ENCODE measurements around the gene NR6A1. TPM values are rescaled to one million over a fixed set of nuclear protein-coding genes. Genes with fewer than 3 reads are reported as not detected.

The NR6A1 gene
- total RNA-seq, 1 donor from 2014 or later: 0.53 TPM

GRCh38 chr9:124467410-124468060 lies 303.6 kb downstream of the NR6A1 start:
- TF ChIP-seq CTCF (IDR thresholded peaks at IDR 0.05): no peak
- no peaks in the 10 kb centered on the region for H3K27me3 ChIP-seq

More at GRCh38 chr9:124467410-124468060, 303.6 kb downstream of the NR6A1 start:
- intact Hi-C loops (cut with DNase I): no loop called here
- Histone ChIP-seq H3K4me3 (no peak overlapping the region), H3K36me3 (no peaks in the 10 kb centered on the region), H3K9me3 (no peaks in the 10 kb centered on the region), H3K27ac (no peak overlapping the region), H3K4me1 (no peaks in the 10 kb centered on the region)
- DNase-seq (ENCODE audit: low spot score in 2 of 2): no peak

Other genes starting within 250 kb of the NR6A1 start
- 129 TPM for gene OLFML2A, start 5.8 kb upstream of the NR6A1 start, total RNA-seq
- not detected for gene WDR38, start 82.1 kb upstream of the NR6A1 start, total RNA-seq
- gene RPL35, start 90.6 kb upstream of the NR6A1 start, total RNA-seq: 2,123 TPM
- 12.0 TPM for gene ARPC5L, start 90.8 kb upstream of the NR6A1 start, total RNA-seq
- 36.8 TPM for gene GOLGA1, start 169.8 kb upstream of the NR6A1 start, total RNA-seq

Measured in ascending aorta (tissue), 2 donors.